ENCODE data around the gene BRIX1. TPM values are rescaled to one million over a fixed set of nuclear protein-coding genes. Genes with fewer than 3 reads are reported as not detected.
A peak's percentile ranks its signal among the peaks of the same experiment; 100 is the strongest.
"Not testable (repeated sequence)": the region's sequence is repeated elsewhere in the genome, so short reads cannot be mapped to it uniquely, and the experiment has no call there.

Gene BRIX1
- polyA plus RNA-seq, 3 donors, result 47.7 to 51.6 (median 48.8) TPM

GRCh38 chr5:34944460-34945047 is 29.0 kb downstream of the BRIX1 start:
- DNase-seq, result no peak

- no peak for DNase-seq
Measured at GRCh38 chr5:34957321-34957720, 41.8 kb downstream of the BRIX1 start.

- peak; percentile 24 for DNase-seq
Measured at GRCh38 chr5:34957857-34958690, 42.6 kb downstream of the BRIX1 start.

GRCh38 chr5:34959323-34959722 is 43.8 kb downstream of the BRIX1 start:
- no peak for DNase-seq

GRCh38 chr5:34967540-34967939 is 52.0 kb downstream of the BRIX1 start:
- DNase-seq, result no peak

GRCh38 chr5:34968258-34968657 is 52.7 kb downstream of the BRIX1 start:
- DNase-seq, result no peak

- DNase-seq, result no peak
Measured at GRCh38 chr5:34970552-34970951, 55.0 kb downstream of the BRIX1 start.

- DNase-seq, result not testable (repeated sequence)
Measured at GRCh38 chr5:34971655-34972054, 56.1 kb downstream of the BRIX1 start.

Other genes with a start within 250 kb of the BRIX1 start
- 1 to 10 TPM; 2.6 to 4.8 (median 4.6) TPM for gene TTC23L, start 76.5 kb upstream of the BRIX1 start, polyA plus RNA-seq (ENCODE audit: insufficient read length in 3 of 3)
- gene RAD1, start 207 bp upstream of the BRIX1 start, polyA plus RNA-seq (ENCODE audit: insufficient read length in 3 of 3), result 10 to 100 TPM; 28.9 to 38.5 (median 34.3) TPM
- gene DNAJC21, start 13.8 kb downstream of the BRIX1 start, polyA plus RNA-seq (ENCODE audit: insufficient read length in 3 of 3), result 10 to 100 TPM; 67.9 to 77.1 (median 73.0) TPM
- 10 to 100 TPM; 26.9 to 60.3 (median 55.8) TPM for gene AGXT2, start 132.2 kb downstream of the BRIX1 start, polyA plus RNA-seq (ENCODE audit: insufficient read length in 3 of 3)

All from renal pelvis (tissue), 4 donors.